ENCODE results near the gene TMEM45A.
"Not testable (repeated sequence)": the region's sequence is repeated elsewhere in the genome, so short reads cannot be mapped to it uniquely, and the experiment has no call there.

Gene TMEM45A

GRCh38 chr3:100492059-100493006, at the start of gene TMEM45A:
TSS of gene TMEM45A (plus strand) at chr3:100492619. CDS start at chr3:100555212, 62,593 bp downstream.
- peak; percentile 94 for DNase-seq (ENCODE audit: low spot score)

- DNase-seq (ENCODE audit: low spot score) = no peak
Measured at GRCh38 chr3:100443690-100444089, 48.7 kb upstream of the TMEM45A start.

GRCh38 chr3:100447067-100447466, 45.4 kb upstream of the TMEM45A start:
- not testable (repeated sequence) for DNase-seq (ENCODE audit: low spot score)

- no peak for DNase-seq (ENCODE audit: low spot score)
Measured at GRCh38 chr3:100448079-100448478, 44.3 kb upstream of the TMEM45A start.

GRCh38 chr3:100449214-100449613, 43.2 kb upstream of the TMEM45A start:
- no peak for DNase-seq (ENCODE audit: low spot score)

- no peak for DNase-seq (ENCODE audit: low spot score)
Measured at GRCh38 chr3:100454677-100455076, 37.7 kb upstream of the TMEM45A start.

GRCh38 chr3:100455841-100456550, 36.4 kb upstream of the TMEM45A start:
- no peak for DNase-seq (ENCODE audit: low spot score)

GRCh38 chr3:100456745-100457144, 35.7 kb upstream of the TMEM45A start:
- DNase-seq (ENCODE audit: low spot score) = no peak

GRCh38 chr3:100457811-100458210, 34.6 kb upstream of the TMEM45A start:
- no peak for DNase-seq (ENCODE audit: low spot score)

GRCh38 chr3:100458814-100459213, 33.6 kb upstream of the TMEM45A start:
- DNase-seq (ENCODE audit: low spot score) = no peak

- peak; percentile 48 for DNase-seq (ENCODE audit: low spot score)
Measured at GRCh38 chr3:100463002-100463401, 29.4 kb upstream of the TMEM45A start.

GRCh38 chr3:100463646-100464155, 28.7 kb upstream of the TMEM45A start:
- no peak for DNase-seq (ENCODE audit: low spot score)

- DNase-seq (ENCODE audit: low spot score) = no peak
Measured at GRCh38 chr3:100465892-100466777, 26.3 kb upstream of the TMEM45A start.

- DNase-seq (ENCODE audit: low spot score) = no peak
Measured at GRCh38 chr3:100467133-100467532, 25.3 kb upstream of the TMEM45A start.

- DNase-seq (ENCODE audit: low spot score) = no peak
Measured at GRCh38 chr3:100468676-100469075, 23.7 kb upstream of the TMEM45A start.

- no peak for DNase-seq (ENCODE audit: low spot score)
Measured at GRCh38 chr3:100470951-100471350, 21.5 kb upstream of the TMEM45A start.

- DNase-seq (ENCODE audit: low spot score) = no peak
Measured at GRCh38 chr3:100471444-100471843, 21.0 kb upstream of the TMEM45A start.

- DNase-seq (ENCODE audit: low spot score) = not testable (repeated sequence)
Measured at GRCh38 chr3:100477851-100478360, 14.5 kb upstream of the TMEM45A start.

- not testable (repeated sequence) for DNase-seq (ENCODE audit: low spot score)
Measured at GRCh38 chr3:100478521-100478920, 13.9 kb upstream of the TMEM45A start.

- DNase-seq (ENCODE audit: low spot score) = no peak
Measured at GRCh38 chr3:100480081-100480480, 12.3 kb upstream of the TMEM45A start.

GRCh38 chr3:100482176-100482575, 10.2 kb upstream of the TMEM45A start:
- DNase-seq (ENCODE audit: low spot score) = no peak

- no peak for DNase-seq (ENCODE audit: low spot score)
Measured at GRCh38 chr3:100483529-100483928, 8.9 kb upstream of the TMEM45A start.

Measured in kidney capillary endothelial cell (primary cell).